Nephron (organoid): ENCODE data around the gene FHAD1.
A peak's percentile ranks its signal among the peaks of the same experiment; 100 is the strongest.

Source experiments
- H3K27ac Mint-ChIP-seq, 3 experiments: 2 replicates each; pipeline ENCODE4 v1.8.0; 2020; ENCODE audit warnings: mixed read lengths in 3 of 3, mild to moderate bottlenecking in 2 of 3, moderate library complexity in 1 of 3
- H3K27me3 Mint-ChIP-seq: 2 replicates; pipeline ENCODE4 v1.8.0; 2021; ENCODE audit warnings: low read depth, mild to moderate bottlenecking, moderate library complexity, mixed read lengths
- H3K36me3 Mint-ChIP-seq: 2 replicates; pipeline ENCODE4 v1.8.0; 2020; ENCODE audit warnings: low read depth, mixed read lengths
- H3K4me1 Mint-ChIP-seq: 2 replicates; pipeline ENCODE4 v1.8.0; 2020; ENCODE audit warnings: mixed read lengths
- H3K4me3 Mint-ChIP-seq, 3 experiments: 2 replicates each; pipeline ENCODE4 v1.8.0; 2020; ENCODE audit warnings: mild to moderate bottlenecking in 3 of 3, mixed read lengths in 3 of 3, moderate library complexity in 2 of 3
- H3K9me3 Mint-ChIP-seq: 2 replicates; pipeline ENCODE4 v1.8.0; 2020; ENCODE audit warnings: mixed read lengths
- TF ChIP-seq, protein P1 (sequence below), 3 experiments: fragments of 200-600 bp; sonication (generic); IDR thresholded peaks; one replicate each; pipeline ENCODE4 v1.5.0; 2021; ENCODE audit warnings: antibody characterized with exemption in 3 of 3; ENCODE audit not compliant: unreplicated experiment in 3 of 3

FHAD1 gene

DNA sequence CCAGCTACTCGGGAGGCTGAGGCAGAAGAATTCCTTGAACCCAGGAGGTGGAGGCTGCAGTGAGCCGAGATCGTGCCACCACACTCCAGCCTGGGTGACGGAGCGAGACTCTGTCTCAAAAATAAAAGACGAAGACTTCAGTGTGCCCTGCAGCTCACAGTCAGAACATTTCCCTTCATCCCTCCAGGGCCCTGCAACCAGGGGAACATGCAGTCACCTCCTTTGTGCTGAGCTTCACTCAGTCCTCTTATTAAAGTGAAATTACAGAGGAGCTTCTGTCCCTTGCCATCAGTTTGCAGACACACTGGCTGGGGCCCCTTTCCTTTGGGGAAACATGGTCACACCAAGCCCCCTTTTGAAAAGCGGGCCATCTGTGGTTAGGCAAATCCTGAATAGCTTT lies 24.2 kb downstream of the FHAD1 start:
- H3K27me3 Mint-ChIP-seq, result peaks cover 7% of the 10 kb centered on the region
- TF ChIP-seq, protein P1, sequence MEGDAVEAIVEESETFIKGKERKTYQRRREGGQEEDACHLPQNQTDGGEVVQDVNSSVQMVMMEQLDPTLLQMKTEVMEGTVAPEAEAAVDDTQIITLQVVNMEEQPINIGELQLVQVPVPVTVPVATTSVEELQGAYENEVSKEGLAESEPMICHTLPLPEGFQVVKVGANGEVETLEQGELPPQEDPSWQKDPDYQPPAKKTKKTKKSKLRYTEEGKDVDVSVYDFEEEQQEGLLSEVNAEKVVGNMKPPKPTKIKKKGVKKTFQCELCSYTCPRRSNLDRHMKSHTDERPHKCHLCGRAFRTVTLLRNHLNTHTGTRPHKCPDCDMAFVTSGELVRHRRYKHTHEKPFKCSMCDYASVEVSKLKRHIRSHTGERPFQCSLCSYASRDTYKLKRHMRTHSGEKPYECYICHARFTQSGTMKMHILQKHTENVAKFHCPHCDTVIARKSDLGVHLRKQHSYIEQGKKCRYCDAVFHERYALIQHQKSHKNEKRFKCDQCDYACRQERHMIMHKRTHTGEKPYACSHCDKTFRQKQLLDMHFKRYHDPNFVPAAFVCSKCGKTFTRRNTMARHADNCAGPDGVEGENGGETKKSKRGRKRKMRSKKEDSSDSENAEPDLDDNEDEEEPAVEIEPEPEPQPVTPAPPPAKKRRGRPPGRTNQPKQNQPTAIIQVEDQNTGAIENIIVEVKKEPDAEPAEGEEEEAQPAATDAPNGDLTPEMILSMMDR (IDR thresholded peaks at IDR 0.05; ENCODE audit: unreplicated experiment in 3 of 3), result no peak
- no peak overlapping the region for H3K4me3 Mint-ChIP-seq
- H3K4me1 Mint-ChIP-seq, result no peaks in the 10 kb centered on the region
- peaks cover 16% of the 10 kb centered on the region for H3K9me3 Mint-ChIP-seq
- no peak overlapping the region for H3K27ac Mint-ChIP-seq
- peaks cover 4% of the 10 kb centered on the region for H3K36me3 Mint-ChIP-seq

DNA sequence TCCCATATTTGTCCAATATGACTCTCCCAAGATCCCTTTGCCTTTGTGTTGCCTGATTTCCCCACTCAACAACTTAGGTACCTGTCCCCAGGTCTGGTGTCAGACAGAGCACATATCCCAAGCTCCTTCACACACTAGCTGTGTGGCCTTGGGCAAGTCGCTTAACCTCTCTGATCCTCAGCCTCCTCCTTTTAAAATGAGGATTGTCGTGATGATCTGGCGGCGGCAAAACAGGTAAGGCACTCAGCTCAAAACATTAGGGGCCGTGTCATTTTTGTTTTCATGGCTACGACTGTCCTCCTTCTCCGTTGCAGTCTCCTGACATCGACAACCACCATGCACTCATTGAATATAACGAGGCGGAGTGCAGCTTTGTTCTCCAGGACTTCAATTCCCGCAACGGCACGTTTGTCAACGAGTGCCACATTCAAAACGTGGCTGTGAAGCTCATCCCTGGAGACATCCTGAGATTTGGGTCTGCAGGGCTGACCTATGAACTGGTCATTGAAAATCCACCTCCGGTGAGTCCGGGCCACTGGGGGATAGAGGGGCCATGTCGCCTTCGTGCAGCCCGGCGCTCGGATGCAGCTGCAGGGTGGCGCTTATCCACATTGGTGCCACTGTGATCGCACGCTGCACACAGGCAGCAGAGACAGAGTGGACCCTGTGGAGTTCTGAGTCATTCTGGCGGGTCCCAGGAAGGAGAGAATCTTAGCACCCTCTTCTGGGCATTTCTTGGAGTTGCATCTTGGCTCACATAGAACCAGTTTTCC lies 25.2 kb downstream of the FHAD1 start:
- Mint-ChIP-seq H3K4me3 (peak overlapping the region in 2 of 3 experiments; percentile 29 to 41), H3K9me3 (peaks cover 8% of the 10 kb centered on the region)
- TF ChIP-seq, protein P1 (IDR thresholded peaks at IDR 0.05; ENCODE audit: unreplicated experiment in 3 of 3), result peak; percentile 81 to 85 (median 83)

DNA sequence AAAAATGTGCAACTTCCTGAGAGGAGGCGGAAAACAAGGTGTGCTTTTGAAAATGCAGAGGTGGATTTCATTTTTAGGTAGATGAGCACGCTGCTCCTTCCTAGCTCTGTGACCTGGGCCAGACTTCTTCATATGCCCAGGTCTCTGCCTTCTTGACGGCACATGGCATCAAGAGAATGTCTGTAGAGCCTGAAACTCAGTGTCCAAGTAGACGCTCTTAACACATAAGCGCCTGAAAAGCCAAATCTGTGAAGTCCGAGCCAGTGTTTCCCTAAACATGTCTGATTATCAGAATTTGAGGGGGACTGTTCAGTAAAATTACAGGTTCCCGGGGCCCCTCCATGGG lies 25.7 kb downstream of the FHAD1 start:
- H3K4me1 Mint-ChIP-seq, result no peaks in the 10 kb centered on the region

More for the DNA sequence above, 25.2 kb downstream of the FHAD1 start:
- H3K36me3 Mint-ChIP-seq, result no peaks in the 10 kb centered on the region
- no peak overlapping the region for H3K27ac Mint-ChIP-seq
- no peaks in the 10 kb centered on the region for H3K4me1 Mint-ChIP-seq
- H3K27me3 Mint-ChIP-seq, result peaks cover 7% of the 10 kb centered on the region

DNA sequence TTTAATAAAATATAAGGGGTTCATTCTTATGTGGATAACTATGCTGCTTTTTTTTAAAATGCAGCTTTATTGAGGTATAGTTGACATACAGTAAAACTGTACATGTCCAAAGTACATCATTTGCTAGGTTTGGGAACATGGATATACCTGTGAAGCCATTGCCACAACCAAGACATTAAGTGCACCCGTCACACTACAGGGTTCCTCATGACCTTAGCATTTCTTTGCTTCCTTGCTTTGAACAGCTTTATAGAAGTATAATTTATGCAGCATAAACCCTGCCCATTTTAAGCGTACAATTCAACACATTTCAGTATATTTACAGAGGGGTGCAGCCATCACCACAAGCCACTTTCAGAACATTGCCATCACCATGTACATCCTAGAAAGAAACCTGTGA lies 26.3 kb downstream of the FHAD1 start:
- H3K36me3 Mint-ChIP-seq, result no peaks in the 10 kb centered on the region
- H3K27me3 Mint-ChIP-seq, result peaks cover 7% of the 10 kb centered on the region
- H3K4me3 Mint-ChIP-seq, result no peak overlapping the region

More for the DNA sequence above, 25.7 kb downstream of the FHAD1 start:
- Mint-ChIP-seq H3K9me3 (peaks cover 6% of the 10 kb centered on the region), H3K27ac (no peak overlapping the region), H3K4me3 (no peak overlapping the region), H3K27me3 (peaks cover 7% of the 10 kb centered on the region), H3K36me3 (no peaks in the 10 kb centered on the region)
- TF ChIP-seq, protein P1 (IDR thresholded peaks at IDR 0.05; ENCODE audit: unreplicated experiment in 3 of 3), result no peak

DNA sequence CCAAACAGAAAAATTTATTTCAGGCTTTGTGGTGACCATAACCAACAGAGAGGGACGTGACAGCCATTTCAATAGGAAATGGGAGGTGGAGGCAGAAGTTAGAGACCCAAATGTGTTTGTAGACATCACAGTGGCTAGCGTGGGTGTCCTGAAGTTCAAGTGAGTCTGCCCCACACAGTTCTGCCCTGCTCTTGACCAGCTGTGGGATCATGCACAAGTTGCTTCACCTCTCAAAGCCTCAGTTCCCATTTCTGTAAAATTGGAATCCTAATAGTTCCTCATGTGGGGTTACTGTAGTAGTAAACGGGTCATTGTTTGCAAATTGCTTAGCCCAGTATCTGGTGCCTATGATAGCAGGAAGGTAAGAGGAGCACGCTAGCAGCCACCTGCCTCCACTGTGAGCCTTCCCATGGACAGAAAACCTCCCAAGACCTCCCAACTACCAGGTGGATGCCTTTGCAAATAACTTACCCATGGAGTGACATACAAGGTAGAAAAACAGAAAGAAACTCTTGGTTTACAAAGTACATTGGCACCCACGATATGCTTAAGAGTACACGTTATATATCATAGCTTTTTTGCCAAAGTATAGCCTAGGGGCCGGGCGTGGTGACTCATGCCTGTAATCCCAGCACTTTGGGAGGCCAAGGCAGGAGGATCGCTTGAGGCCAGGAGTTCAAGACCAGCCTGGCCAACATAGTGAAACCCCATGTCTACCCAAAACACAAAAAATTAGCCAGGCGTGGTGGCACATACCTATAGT lies 29.1 kb downstream of the FHAD1 start:
- H3K4me1 Mint-ChIP-seq, result no peaks in the 10 kb centered on the region
- no peaks in the 10 kb centered on the region for H3K9me3 Mint-ChIP-seq
- H3K27me3 Mint-ChIP-seq, result peaks cover 9% of the 10 kb centered on the region
- no peak overlapping the region for H3K4me3 Mint-ChIP-seq
- H3K27ac Mint-ChIP-seq, result no peak overlapping the region
- TF ChIP-seq, protein P1 (IDR thresholded peaks at IDR 0.05; ENCODE audit: unreplicated experiment in 3 of 3), result no peak
- no peaks in the 10 kb centered on the region for H3K36me3 Mint-ChIP-seq

More for the DNA sequence above, 26.3 kb downstream of the FHAD1 start:
- TF ChIP-seq, protein P1 (IDR thresholded peaks at IDR 0.05; ENCODE audit: unreplicated experiment in 3 of 3), result no peak
- H3K4me1 Mint-ChIP-seq, result no peaks in the 10 kb centered on the region
- no peak overlapping the region for H3K27ac Mint-ChIP-seq
- peaks cover 6% of the 10 kb centered on the region for H3K9me3 Mint-ChIP-seq
